Measurements from ENCODE around the gene SWAP70.
A peak's percentile ranks its signal among the peaks of the same experiment; 100 is the strongest.

The SWAP70 gene

DNA sequence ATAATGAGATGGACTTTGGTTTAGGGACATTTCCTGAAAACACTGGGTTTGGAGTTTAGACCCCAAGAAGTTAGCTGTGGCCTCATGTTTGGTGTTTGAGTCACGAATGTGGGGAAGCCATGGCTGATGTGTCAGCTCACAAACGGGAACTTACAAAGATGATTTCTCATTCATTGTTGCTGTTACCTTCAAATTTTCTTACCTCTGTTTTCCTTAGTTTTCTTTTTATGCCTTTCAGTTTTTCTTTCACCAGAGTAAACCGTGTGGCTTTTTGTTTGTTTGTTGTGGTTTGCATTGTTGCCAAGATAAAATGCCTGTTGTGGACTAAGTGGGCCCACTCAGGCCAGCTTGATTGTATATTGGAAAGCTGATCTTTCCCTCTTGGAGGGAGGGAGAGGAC, 89.1 kb downstream of the SWAP70 start:
- no peak for DNase-seq (ENCODE audit: low read depth)

GRCh38 chr11:9754010-9754471, 90.2 kb downstream of the SWAP70 start:
- no peak for DNase-seq (ENCODE audit: low read depth)

DNA sequence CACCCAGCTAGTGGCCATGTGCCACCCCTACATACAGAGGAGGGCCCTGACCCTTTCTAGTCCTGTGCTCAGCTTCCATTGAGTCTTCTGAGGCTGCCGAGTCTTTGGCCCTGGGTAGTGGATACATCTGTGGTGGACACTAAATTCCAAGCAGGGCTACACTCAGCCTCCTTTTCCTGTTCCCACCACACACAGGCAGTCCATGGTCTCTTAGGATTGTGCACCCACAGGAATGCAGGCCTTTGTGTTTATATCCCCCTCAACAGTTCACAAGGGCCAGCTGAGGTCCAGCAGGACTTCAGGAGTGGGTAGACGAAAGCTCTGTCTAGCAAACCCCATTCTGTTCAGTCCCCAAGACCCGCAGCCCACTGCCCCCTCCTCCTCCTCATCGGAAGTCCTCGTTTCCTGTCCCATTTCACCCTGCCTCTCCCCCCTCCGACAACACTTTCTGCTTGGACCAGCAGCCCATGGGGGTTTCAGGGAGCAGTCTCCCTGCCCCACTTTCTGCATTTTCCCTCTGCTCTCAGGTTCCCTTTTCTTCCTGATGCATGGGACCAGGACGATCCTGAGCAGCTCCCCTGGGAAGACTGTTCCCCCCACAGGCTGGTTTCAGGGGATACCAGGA, 91.8 kb downstream of the SWAP70 start:
- DNase-seq (ENCODE audit: low read depth) = no peak

- no peak for DNase-seq (ENCODE audit: low read depth)
Measured at GRCh38 chr11:9756461-9756860, 92.6 kb downstream of the SWAP70 start.

- no peak for DNase-seq (ENCODE audit: low read depth)
Measured at GRCh38 chr11:9756878-9757277, 93.0 kb downstream of the SWAP70 start.

- peak; percentile 83 for DNase-seq (ENCODE audit: low read depth)
Measured at GRCh38 chr11:9757809-9758636, 94.1 kb downstream of the SWAP70 start.

- no peak for DNase-seq (ENCODE audit: low read depth)
Measured at GRCh38 chr11:9758637-9759518, 95.0 kb downstream of the SWAP70 start.

DNA sequence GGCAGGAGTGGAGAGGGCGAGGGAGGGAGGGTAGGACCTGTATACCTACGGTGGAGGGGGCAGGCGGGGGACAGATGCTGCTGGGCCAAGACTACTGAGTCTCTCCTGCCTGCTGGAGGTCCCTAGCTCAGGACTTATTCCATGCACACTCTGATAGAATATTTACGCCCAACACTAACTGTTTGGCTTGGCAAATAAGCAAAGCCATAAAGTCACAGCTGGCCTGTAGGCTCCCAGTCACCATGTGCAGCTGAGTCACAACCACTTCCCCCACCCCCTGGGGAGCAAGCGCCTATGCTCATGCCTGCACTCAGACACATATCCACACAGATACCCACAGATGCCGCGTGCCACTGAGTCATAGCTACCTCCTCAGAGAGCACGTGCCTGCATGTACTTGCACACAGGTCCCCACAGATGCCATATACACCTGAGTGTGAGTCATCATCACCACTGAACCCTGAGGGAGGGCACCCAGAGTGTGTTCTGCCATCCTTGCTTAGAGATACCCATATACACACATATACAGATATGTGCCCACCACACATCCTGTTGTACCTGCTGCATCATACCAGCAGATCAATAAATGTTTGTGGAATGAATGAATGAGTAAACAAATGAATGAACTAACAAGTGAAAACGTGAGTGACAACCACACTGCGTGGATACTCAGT, 95.8 kb downstream of the SWAP70 start:
- peak; percentile 77 for DNase-seq (ENCODE audit: low read depth)

- no peak for DNase-seq (ENCODE audit: low read depth)
Measured at GRCh38 chr11:9760193-9760575, 96.3 kb downstream of the SWAP70 start.

DNA sequence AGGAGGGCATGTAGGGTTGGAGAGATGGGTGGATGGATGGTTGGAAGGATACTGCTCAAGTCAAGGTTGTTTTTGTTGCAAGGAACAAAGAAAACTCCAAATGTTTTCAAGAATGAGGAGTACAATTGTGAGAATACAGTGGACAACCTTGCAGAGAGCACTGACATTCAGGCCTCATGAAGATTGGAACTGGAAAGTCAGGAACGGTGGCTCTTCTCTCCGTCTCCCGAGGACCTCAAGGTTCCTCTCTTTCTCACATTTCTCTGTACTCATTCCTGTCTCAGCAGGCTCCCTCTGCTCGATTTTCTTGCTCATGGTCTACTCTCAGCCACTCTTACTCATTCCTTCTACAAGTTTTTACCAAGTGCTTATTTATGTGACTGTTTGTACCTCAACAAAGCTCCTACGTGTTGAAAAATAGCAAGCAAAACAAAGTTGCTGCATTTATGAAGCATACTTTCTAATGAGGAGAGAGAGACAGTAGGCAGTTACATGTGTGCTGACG, 97.6 kb downstream of the SWAP70 start:
- no peak for DNase-seq (ENCODE audit: low read depth)

- DNase-seq (ENCODE audit: low read depth) = no peak
Measured at GRCh38 chr11:9762531-9762930, 98.7 kb downstream of the SWAP70 start.

DNA sequence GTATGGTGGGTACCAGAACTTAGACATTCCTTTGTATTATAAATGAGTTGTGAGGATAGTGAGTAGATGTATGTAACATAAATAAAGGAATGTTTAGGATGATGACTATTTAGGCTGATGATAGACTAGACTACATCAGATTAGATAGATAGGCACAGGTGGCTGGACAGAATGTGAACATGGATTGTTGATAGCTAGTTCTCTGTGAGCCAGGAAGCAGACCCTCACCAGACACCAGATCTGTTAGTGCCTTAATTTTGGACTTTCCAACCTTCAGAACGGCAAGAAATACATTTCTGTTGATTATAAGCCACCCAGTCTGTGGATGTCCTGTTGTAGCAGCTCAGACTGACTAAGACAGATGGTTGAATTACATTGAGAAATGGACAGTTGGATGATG, 99.4 kb downstream of the SWAP70 start:
- no peak for DNase-seq (ENCODE audit: low read depth)

- no peak for DNase-seq (ENCODE audit: low read depth)
Measured at GRCh38 chr11:9765320-9766101, 101.6 kb downstream of the SWAP70 start.

DNA sequence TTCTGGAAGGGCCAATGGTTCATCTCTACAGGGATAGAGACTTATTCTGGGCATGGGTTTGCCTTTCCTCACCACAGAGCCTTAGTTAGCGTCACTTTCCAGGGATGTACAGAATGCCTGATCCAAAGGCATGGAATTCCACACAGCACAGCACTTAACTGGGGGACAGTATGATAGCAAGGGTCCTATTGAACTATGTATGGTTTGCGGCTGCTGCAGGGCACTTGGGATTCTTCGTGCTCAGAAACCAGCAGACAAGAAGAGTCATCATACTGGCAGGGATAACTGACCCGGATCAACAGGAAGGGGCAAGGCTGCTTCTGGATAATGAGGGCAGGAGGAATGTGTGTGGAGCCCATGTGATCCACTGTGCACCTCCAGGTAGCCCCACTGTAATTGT, 105.7 kb downstream of the SWAP70 start:
- no peak for DNase-seq (ENCODE audit: low read depth)

- DNase-seq (ENCODE audit: low read depth) = no peak
Measured at GRCh38 chr11:9771071-9771511, 107.2 kb downstream of the SWAP70 start.

GRCh38 chr11:9772218-9772617, 108.3 kb downstream of the SWAP70 start:
- no peak for DNase-seq (ENCODE audit: low read depth)

GRCh38 chr11:9773524-9773923, 109.6 kb downstream of the SWAP70 start:
- no peak for DNase-seq (ENCODE audit: low read depth)

- no peak for DNase-seq (ENCODE audit: low read depth)
Measured at GRCh38 chr11:9774109-9774508, 110.2 kb downstream of the SWAP70 start.

DNA sequence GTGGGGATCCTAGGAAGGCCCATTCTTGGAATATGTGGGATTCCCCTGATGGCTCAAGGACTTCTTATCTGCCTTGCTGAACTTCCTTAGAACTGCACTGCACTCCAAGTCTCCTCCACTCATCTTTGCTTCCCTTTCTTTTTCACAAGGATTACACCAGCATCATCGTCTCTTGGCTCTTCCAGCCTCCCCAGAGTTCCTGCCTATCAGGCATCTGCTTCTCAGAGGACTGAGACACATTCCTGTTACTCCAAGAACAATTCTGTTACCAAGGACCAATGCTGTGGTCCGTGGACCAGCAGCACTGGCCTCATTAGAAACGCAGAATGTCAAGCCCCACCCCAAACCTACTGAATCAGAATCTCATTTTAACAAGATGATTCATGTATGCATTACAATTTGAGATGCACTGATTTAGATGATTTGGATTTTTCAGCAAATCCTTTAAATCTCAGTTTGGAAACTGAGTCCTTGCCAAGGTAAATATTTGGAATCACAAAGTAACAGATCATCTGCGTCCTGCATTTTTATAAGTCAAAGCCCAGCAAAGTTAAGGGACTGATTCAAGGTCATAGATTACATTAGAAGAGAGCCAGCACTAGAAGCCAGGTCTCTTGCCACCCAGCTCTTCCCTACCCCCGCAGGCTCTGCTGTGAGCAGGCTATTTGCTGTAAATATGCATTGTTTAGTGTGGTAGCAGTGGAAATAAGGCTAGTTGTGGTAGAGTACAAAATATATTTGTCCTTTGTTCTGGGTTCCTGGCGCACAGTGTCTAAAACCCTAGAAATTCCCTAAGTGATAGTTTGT, 110.9 kb downstream of the SWAP70 start:
- DNase-seq (ENCODE audit: low read depth) = no peak

DNA sequence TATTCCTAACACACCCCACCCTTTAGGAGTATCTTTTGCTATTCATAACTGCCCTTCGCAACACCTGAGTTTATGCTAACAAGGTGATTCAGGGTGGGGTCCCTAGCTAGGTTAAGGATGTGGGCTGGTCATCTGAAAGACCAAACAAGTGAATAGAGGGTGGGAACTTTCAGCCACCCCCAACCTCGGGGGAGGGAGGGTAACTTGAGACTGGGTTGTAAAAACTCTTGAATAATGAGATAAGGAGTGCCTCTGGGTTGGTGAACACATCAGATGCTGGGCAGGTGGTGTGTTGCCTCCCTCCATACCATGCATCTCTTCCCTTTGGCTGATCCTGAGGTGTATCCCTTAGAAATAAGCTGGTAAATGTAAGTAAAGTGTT, 111.5 kb downstream of the SWAP70 start:
- no peak for DNase-seq (ENCODE audit: low read depth)

Measured in stimulated activated CD8-positive, alpha-beta memory T cell treated with anti-CD3 and anti-CD28 coated beads, Interleukin-15, amount 100 ng/mL, for 1 hour (primary cell).